NB4 (cell line): Measurements from ENCODE around the gene FBXO47.

Experiments
- DNase-seq: peaks from one replicate; pipeline ENCODE4 v3.0.0; 2010; ENCODE audit warnings: low read depth
- H3K4me3 ChIP-seq: one replicate; pipeline ENCODE4 v1.5.1; 2011; ENCODE audit warnings: mild to moderate bottlenecking, low read depth, low read length, moderate library complexity
- CTCF ChIP-seq: IDR thresholded peaks from one replicate; pipeline ENCODE4 v1.5.1; 2012; ENCODE audit warnings: low read depth, low read length
- MAX ChIP-seq: IDR thresholded peaks from 2 replicates; pipeline ENCODE4 v1.6.1; 2011; ENCODE audit warnings: low read depth, low read length
- MYC ChIP-seq: IDR thresholded peaks from 2 replicates; pipeline ENCODE4 v1.6.1; 2011; ENCODE audit warnings: low read depth, low read length
- POLR2A ChIP-seq: IDR thresholded peaks from 2 replicates; pipeline ENCODE4 v1.6.1; 2011; ENCODE audit warnings: mild to moderate bottlenecking; ENCODE audit not compliant: insufficient read length; ENCODE audit errors: extremely low read depth

FBXO47 gene

DNA sequence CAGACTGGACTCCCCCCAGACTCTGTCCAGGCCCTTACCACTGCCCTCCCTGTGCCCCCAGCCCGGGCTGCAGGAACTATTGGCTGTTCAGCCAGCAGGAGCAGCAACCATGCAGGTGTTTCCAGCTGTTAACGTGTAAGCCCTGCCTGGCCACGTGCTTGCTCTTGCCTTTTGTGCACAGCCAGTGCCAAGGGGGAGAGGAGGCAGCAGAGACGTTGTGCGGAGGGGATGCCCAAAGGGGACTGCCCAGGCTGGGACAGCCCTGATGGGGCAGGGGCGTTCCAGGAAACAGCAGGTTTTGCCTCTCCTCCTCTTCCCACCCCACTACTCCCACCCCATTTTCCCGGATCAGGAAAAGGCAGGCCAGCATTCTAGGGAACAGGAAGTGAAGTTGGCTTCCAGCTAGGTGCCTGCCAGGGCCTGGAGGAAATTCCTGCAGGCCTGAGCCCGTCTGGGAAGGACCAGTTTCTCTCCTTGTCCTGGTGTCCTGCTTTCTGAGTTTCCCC, 58.5 kb downstream of the FBXO47 start:
- no peak for TF ChIP-seq POLR2A
- no peak for TF ChIP-seq MYC
- no peak for TF ChIP-seq MAX
- TF ChIP-seq CTCF, result no peak
- DNase-seq, result no peak
- no peak overlapping the region for H3K4me3 ChIP-seq

- TF ChIP-seq MAX (no peak), POLR2A (no peak), CTCF (no peak), MYC (no peak)
- H3K4me3 ChIP-seq, result no peak overlapping the region
- no peak for DNase-seq
These were observed 59.1 kb downstream of the FBXO47 start for GRCh38 chr17:38907930-38908675.

DNA sequence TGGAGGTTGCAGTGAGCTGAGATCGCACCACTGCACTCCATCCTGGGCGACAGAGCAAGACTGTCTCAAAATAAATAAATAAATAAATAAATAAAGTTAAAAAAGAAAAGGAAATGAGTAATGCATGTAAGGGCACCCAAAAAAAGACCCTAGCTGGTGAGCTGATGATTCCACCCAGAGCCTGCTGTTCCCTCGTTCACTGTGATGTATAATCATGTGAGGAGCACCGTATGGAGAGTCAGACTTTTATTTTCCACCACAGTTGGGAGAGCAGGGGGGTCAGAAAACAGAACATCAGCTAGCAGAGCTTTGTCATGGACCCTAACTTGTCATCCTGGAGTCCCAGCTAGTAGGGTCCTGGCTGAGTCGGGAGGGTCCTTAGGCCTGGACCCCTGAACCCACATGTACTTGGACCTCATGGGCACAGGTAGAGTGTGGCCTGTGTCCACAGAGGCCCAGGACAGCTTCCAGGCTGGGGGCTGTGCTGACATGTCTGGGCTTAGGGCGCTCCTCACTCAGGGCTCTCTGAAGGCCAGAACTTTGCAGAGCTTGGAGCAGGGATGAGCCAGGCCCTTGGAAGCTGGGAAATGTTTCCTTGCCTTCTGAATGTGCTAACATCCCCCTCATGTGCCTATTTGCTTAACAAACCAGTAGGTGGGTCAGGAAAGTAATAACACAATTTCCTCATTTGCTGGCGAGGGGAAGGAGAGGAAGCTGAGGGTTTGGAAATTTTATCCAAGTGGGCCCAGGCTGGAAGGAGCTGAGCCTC, 60.6 kb downstream of the FBXO47 start:
- DNase-seq, result no peak
- H3K4me3 ChIP-seq, result no peak overlapping the region
- TF ChIP-seq POLR2A, result no peak
- TF ChIP-seq CTCF, result no peak
- no peak for TF ChIP-seq MAX
- no peak for TF ChIP-seq MYC

GRCh38 chr17:38905375-38905774, 61.8 kb downstream of the FBXO47 start:
- H3K4me3 ChIP-seq, result no peak overlapping the region
- no peak for DNase-seq
- TF ChIP-seq MAX (no peak), CTCF (no peak), MYC (no peak), POLR2A (no peak)

- H3K4me3 ChIP-seq, result no peak overlapping the region
- DNase-seq, result no peak
- TF ChIP-seq CTCF (no peak), POLR2A (no peak), MYC (no peak), MAX (no peak)
These were observed 62.3 kb downstream of the FBXO47 start for GRCh38 chr17:38904892-38905291.
